HL-60 (cell line): Measurements from ENCODE around the gene CORIN.

Experiments
- DNase-seq, 2 experiments: peaks; one replicate each; pipeline ENCODE4 v3.0.0-alpha.2; 2010 to 2020; ENCODE audit warnings: low read depth in 1 of 2, low spot score in 1 of 2
- H3K27ac ChIP-seq: fragments of 250-450 bp; sonication (Bioruptor Pico); replicated peaks from 2 replicates; pipeline ENCODE4 v1.5.1; 2020; ENCODE audit warnings: mild to moderate bottlenecking, moderate library complexity
- H3K27me3 ChIP-seq: fragments of 250-450 bp; sonication (Bioruptor Pico); 2 replicates; pipeline ENCODE4 v1.5.1; 2021; ENCODE audit warnings: mild to moderate bottlenecking, moderate library complexity; ENCODE audit not compliant: insufficient read depth, poor library complexity, severe bottlenecking
- H3K4me3 ChIP-seq: replicated peaks from 2 replicates; pipeline ENCODE4 v1.5.1; 2011; ENCODE audit warnings: mild to moderate bottlenecking, control low read depth, low read length; ENCODE audit not compliant: insufficient read depth
- GABPA ChIP-seq: IDR thresholded peaks from 2 replicates; pipeline ENCODE4 v1.6.1; 2012; ENCODE audit warnings: low read depth
- POLR2AphosphoS5 ChIP-seq: IDR thresholded peaks from 2 replicates; pipeline ENCODE4 v1.6.1; 2012; ENCODE audit warnings: low read depth
- SPI1 ChIP-seq: IDR thresholded peaks from 2 replicates; pipeline ENCODE4 v1.6.1; 2012; ENCODE audit warnings: low read depth, mild to moderate bottlenecking, borderline replicate concordance
- TF ChIP-seq, protein P1 (sequence below): IDR thresholded peaks from 2 replicates; pipeline ENCODE4 v1.6.1; 2012; ENCODE audit warnings: low read depth; ENCODE audit not compliant: insufficient replicate concordance
- TF ChIP-seq, protein P2 (sequence below): IDR thresholded peaks from one replicate; pipeline ENCODE4 v1.5.1; 2011; ENCODE audit warnings: low read length, control low read depth, inconsistent platforms; ENCODE audit not compliant: insufficient read depth

Gene CORIN

GRCh38 chr4:47562297-47562696, 275.6 kb downstream of the CORIN start:
- TF ChIP-seq GABPA (no peak), SPI1 (no peak), POLR2AphosphoS5 (no peak)
- TF ChIP-seq, protein P1, sequence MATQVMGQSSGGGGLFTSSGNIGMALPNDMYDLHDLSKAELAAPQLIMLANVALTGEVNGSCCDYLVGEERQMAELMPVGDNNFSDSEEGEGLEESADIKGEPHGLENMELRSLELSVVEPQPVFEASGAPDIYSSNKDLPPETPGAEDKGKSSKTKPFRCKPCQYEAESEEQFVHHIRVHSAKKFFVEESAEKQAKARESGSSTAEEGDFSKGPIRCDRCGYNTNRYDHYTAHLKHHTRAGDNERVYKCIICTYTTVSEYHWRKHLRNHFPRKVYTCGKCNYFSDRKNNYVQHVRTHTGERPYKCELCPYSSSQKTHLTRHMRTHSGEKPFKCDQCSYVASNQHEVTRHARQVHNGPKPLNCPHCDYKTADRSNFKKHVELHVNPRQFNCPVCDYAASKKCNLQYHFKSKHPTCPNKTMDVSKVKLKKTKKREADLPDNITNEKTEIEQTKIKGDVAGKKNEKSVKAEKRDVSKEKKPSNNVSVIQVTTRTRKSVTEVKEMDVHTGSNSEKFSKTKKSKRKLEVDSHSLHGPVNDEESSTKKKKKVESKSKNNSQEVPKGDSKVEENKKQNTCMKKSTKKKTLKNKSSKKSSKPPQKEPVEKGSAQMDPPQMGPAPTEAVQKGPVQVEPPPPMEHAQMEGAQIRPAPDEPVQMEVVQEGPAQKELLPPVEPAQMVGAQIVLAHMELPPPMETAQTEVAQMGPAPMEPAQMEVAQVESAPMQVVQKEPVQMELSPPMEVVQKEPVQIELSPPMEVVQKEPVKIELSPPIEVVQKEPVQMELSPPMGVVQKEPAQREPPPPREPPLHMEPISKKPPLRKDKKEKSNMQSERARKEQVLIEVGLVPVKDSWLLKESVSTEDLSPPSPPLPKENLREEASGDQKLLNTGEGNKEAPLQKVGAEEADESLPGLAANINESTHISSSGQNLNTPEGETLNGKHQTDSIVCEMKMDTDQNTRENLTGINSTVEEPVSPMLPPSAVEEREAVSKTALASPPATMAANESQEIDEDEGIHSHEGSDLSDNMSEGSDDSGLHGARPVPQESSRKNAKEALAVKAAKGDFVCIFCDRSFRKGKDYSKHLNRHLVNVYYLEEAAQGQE, result no peak
- TF ChIP-seq, protein P2, sequence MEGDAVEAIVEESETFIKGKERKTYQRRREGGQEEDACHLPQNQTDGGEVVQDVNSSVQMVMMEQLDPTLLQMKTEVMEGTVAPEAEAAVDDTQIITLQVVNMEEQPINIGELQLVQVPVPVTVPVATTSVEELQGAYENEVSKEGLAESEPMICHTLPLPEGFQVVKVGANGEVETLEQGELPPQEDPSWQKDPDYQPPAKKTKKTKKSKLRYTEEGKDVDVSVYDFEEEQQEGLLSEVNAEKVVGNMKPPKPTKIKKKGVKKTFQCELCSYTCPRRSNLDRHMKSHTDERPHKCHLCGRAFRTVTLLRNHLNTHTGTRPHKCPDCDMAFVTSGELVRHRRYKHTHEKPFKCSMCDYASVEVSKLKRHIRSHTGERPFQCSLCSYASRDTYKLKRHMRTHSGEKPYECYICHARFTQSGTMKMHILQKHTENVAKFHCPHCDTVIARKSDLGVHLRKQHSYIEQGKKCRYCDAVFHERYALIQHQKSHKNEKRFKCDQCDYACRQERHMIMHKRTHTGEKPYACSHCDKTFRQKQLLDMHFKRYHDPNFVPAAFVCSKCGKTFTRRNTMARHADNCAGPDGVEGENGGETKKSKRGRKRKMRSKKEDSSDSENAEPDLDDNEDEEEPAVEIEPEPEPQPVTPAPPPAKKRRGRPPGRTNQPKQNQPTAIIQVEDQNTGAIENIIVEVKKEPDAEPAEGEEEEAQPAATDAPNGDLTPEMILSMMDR, result no peak
- Histone ChIP-seq H3K27ac (no peak overlapping the region), H3K27me3 (no peaks in the 10 kb centered on the region), H3K4me3 (no peak overlapping the region)
- DNase-seq, result no peak

DNA sequence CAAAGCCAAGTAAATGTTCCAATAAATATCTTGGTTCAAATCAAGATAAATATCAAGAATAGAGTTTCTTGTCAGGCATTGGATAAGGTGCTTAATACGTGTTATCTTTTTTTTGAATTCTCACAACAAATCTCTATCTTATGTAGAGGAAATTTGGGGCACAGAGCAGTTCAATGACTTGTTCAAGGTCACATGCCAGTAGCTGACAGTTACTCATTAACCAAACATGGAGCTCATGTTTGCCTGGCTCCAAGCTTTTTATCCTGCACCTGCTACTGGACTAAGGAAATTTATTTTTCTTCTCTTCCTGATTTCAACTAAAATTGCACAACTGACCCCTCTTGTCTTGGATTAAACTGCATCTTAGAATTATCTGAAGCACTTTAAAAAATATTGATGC, 276.5 kb downstream of the CORIN start:
- Histone ChIP-seq H3K27ac (no peak overlapping the region), H3K4me3 (no peak overlapping the region), H3K27me3 (no peaks in the 10 kb centered on the region)
- TF ChIP-seq SPI1, result no peak
- TF ChIP-seq, protein P2, result no peak
- TF ChIP-seq GABPA, result no peak
- TF ChIP-seq, protein P1, result no peak
- no peak for TF ChIP-seq POLR2AphosphoS5
- DNase-seq, result no peak

- DNase-seq, result no peak
- H3K27me3 ChIP-seq, result no peaks in the 10 kb centered on the region
- H3K4me3 ChIP-seq, result no peak overlapping the region
- H3K27ac ChIP-seq, result no peak overlapping the region
- TF ChIP-seq GABPA, result no peak
- no peak for TF ChIP-seq SPI1
- TF ChIP-seq, protein P2, result no peak
- TF ChIP-seq, protein P1, result no peak
These were observed 277.2 kb downstream of the CORIN start for GRCh38 chr4:47560682-47561081.
